Ascending aorta (tissue), 2 donors: ENCODE data around the gene ZNF281. TPM values are rescaled to one million over a fixed set of nuclear protein-coding genes. Genes with fewer than 3 reads are reported as not detected.

ENCODE experiments used
- DNase-seq, 2 donors: peaks; one replicate each; pipeline ENCODE4 v3.0.0-alpha.2; 2019; ENCODE audit warnings: low spot score in 2 of 2
- H3K27ac ChIP-seq, 2 donors: fragments of 200-600 bp; sonication (generic); one replicate each; pipeline ENCODE4 v1.5.1; 2016 to 2017; ENCODE audit warnings: mild to moderate bottlenecking in 1 of 2
- H3K27me3 ChIP-seq: fragments of 200-600 bp; sonication (generic); one replicate; pipeline ENCODE4 v1.5.1; 2017
- H3K36me3 ChIP-seq, 2 donors: fragments of 200-600 bp; sonication (generic); one replicate each; pipeline ENCODE4 v1.5.1; 2016
- H3K4me1 ChIP-seq, 2 donors: fragments of 200-600 bp; sonication (generic); one replicate each; pipeline ENCODE4 v1.5.1; 2016 to 2017; ENCODE audit warnings: mild to moderate bottlenecking in 1 of 2
- H3K4me3 ChIP-seq, 2 donors: fragments of 200-600 bp; sonication (generic); one replicate each; pipeline ENCODE4 v1.5.1; 2016 to 2017; ENCODE audit warnings: mild to moderate bottlenecking in 1 of 2
- H3K9me3 ChIP-seq, 2 donors: fragments of 200-600 bp; sonication (generic); one replicate each; pipeline ENCODE4 v1.5.1; 2016
- intact Hi-C: fragments of 100-400 bp; cut with DNase I; formaldehyde crosslinking; loops from one replicate; pipeline ENCODE4 v1.15.1; 2023
- total RNA-seq: library from RNA; depleted of rRNA; stranded (reverse); fragments of >200 nt; gene quantifications from one replicate; pipeline ENCODE4 v1.1.0, GENCODE V29; 2016
- TF ChIP-seq, protein P1 (sequence below), 3 experiments: fragments of 200-600 bp in 2 of 3; fragments of 450-650 bp in 1 of 3; sonication (generic) in 2 of 3; IDR thresholded peaks; one replicate each; pipeline ENCODE4 v1.5.1; 2016 to 2019; ENCODE audit warnings: antibody characterized with exemption in 3 of 3, mild to moderate bottlenecking in 1 of 3, moderate library complexity in 1 of 3

Gene ZNF281
- total RNA-seq, 1 donor from 2014 or later, result 3.7 TPM

DNA sequence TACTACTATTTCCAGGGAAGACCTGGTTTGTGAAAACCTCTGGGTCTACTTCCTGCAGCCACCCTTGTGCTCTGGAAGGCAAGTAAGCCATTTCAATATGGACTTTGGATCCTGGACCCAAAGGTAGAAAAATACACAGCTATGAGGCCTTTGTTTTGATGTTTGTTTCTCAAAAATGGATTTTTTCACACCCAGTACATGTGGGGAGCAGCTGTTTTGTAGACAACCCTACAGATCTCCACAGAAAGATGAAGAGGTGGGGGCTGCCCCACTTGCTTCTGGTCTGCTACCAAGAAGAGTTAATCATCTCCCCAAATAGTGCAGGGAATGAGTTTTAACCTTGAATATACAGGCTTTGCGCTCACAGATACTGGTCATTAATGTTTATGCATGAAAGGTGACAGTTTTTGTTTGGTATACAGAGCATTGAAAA is 29.2 kb downstream of the ZNF281 start:
- Histone ChIP-seq H3K4me1 (no peaks in the 10 kb centered on the region), H3K36me3 (no peaks in the 10 kb centered on the region), H3K27me3 (no peaks in the 10 kb centered on the region), H3K9me3 (no peaks in the 10 kb centered on the region), H3K4me3 (no peak overlapping the region), H3K27ac (no peak overlapping the region)
- TF ChIP-seq, protein P1, sequence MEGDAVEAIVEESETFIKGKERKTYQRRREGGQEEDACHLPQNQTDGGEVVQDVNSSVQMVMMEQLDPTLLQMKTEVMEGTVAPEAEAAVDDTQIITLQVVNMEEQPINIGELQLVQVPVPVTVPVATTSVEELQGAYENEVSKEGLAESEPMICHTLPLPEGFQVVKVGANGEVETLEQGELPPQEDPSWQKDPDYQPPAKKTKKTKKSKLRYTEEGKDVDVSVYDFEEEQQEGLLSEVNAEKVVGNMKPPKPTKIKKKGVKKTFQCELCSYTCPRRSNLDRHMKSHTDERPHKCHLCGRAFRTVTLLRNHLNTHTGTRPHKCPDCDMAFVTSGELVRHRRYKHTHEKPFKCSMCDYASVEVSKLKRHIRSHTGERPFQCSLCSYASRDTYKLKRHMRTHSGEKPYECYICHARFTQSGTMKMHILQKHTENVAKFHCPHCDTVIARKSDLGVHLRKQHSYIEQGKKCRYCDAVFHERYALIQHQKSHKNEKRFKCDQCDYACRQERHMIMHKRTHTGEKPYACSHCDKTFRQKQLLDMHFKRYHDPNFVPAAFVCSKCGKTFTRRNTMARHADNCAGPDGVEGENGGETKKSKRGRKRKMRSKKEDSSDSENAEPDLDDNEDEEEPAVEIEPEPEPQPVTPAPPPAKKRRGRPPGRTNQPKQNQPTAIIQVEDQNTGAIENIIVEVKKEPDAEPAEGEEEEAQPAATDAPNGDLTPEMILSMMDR (IDR thresholded peaks at IDR 0.05), result no peak
- intact Hi-C loops, result no loop called here
- no peak for DNase-seq

DNA sequence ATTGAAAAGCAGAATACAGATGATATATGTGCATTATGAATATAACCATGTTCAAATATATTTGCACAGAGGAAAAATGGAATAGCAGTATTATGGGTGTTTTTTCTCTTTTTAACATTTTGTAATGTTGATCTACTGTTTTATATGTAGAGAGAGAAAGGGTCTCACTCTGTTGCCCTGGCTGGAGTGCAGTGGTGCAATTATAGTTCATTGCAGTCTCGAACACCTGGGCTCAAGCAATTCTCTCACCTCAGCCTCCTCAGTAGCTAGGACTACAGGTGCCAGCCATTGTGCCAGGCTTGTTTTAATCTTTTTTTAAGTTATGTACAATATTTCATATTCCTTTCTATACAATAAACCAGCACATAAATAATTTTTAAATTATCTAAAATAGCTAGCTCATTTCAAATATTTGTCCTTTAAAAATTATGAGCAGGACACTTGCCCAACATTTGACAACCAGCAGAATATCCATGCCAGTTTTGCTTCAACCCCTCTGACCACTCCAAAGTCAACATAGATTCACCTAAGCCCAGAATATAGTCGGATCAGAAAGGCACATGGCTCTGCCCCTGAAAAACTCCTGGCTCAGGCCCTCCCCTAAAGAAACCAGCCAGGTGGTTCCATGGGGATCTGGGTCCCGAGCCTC is 29.8 kb downstream of the ZNF281 start:
- Histone ChIP-seq H3K27ac (no peak overlapping the region), H3K36me3 (no peaks in the 10 kb centered on the region), H3K4me3 (no peak overlapping the region), H3K4me1 (no peaks in the 10 kb centered on the region), H3K9me3 (no peaks in the 10 kb centered on the region), H3K27me3 (no peaks in the 10 kb centered on the region)
- TF ChIP-seq, protein P1 (IDR thresholded peaks at IDR 0.05), result no peak
- intact Hi-C loops, result no loop called here
- no peak for DNase-seq

DNA sequence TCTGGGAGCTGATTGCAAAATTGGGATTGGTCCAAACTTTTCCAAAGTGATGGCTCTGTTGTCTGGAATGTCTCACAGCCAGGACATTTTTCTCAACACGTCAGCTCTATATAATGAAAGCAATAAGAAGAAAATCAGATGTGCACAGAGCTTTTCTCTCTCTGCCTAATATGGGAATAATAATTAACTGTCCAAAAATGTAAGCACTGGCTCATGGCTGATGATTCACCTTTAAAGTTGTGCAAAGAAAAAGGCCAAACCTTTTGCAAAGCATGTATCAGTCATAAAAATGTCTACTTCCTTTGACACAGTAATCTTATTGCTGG is 30.4 kb downstream of the ZNF281 start:
- Histone ChIP-seq H3K4me3 (no peak overlapping the region), H3K27ac (no peak overlapping the region), H3K27me3 (no peaks in the 10 kb centered on the region), H3K36me3 (no peaks in the 10 kb centered on the region), H3K9me3 (no peaks in the 10 kb centered on the region), H3K4me1 (no peaks in the 10 kb centered on the region)
- no peak for DNase-seq
- TF ChIP-seq, protein P1 (IDR thresholded peaks at IDR 0.05), result no peak
- intact Hi-C loops, result no loop called here

DNA sequence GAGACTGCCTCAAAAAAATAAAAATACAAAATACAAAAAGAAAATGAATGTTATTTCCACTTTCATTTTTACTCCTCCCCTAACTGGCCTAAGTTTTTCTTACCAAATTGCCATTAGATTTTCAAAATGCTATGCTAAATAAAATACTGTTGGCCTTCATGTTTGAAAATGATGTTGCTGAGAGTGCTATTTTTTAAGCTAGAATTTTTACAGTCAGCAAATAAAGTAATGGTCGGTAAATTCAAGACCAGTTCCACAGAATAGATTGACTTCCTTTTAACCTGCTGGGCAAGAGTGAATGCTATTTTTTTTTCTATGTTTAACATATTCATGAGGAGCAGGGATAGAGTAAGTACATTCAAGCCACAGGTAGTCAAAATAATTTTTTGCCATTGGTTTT is 31.7 kb downstream of the ZNF281 start:
- TF ChIP-seq, protein P1 (IDR thresholded peaks at IDR 0.05), result no peak
- Histone ChIP-seq H3K27me3 (no peaks in the 10 kb centered on the region), H3K9me3 (no peaks in the 10 kb centered on the region), H3K36me3 (no peaks in the 10 kb centered on the region), H3K27ac (no peak overlapping the region), H3K4me1 (no peaks in the 10 kb centered on the region), H3K4me3 (no peak overlapping the region)
- no peak for DNase-seq
- intact Hi-C loops, result no loop called here

DNA sequence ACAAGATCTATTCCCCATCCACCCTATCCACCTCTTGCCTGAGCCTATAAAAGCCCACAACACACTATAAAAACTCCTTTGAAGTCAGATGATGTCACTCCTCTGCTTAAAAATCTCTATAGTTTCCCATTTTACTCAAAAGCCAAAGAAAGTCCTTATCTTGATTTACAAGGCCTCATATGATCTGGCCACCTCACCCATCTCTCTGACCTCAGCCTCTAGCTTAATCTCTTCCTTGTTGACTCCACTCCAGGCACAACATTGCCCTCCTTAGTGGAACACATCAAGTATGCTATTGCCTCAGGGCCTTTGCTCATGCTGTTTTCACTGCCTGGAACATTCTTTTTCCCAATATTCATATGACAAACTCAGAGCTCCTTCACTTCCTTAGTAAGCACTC is 33.3 kb downstream of the ZNF281 start:
- Histone ChIP-seq H3K9me3 (no peaks in the 10 kb centered on the region), H3K27ac (no peak overlapping the region), H3K4me1 (no peaks in the 10 kb centered on the region), H3K36me3 (no peaks in the 10 kb centered on the region), H3K27me3 (no peaks in the 10 kb centered on the region), H3K4me3 (no peak overlapping the region)
- DNase-seq, result no peak
- TF ChIP-seq, protein P1 (IDR thresholded peaks at IDR 0.05), result no peak
- intact Hi-C loops, result no loop called here
